Mesendoderm (in vitro differentiated cells): ENCODE results near the gene MZT2A.
"Not testable (repeated sequence)": the region's sequence is repeated elsewhere in the genome, so short reads cannot be mapped to it uniquely, and the experiment has no call there.

Source experiments
- DNase-seq: peaks from one replicate; pipeline ENCODE4 v3.0.0; 2013
- H2AK5ac ChIP-seq: 2 replicates; pipeline ENCODE4 v1.6.1; 2013; ENCODE audit warnings: low read length, inconsistent platforms
- H2BK120ac ChIP-seq: 2 replicates; pipeline ENCODE4 v1.6.1; 2013; ENCODE audit warnings: low read depth, mild to moderate bottlenecking, low read length, moderate library complexity, mixed read lengths
- H2BK15ac ChIP-seq: replicated peaks from 2 replicates; pipeline ENCODE4 v1.6.1; 2013; ENCODE audit warnings: low read depth, mild to moderate bottlenecking, moderate library complexity
- H2BK5ac ChIP-seq: 2 replicates; pipeline ENCODE4 v1.6.1; 2013; ENCODE audit warnings: low read length, inconsistent platforms
- H3K18ac ChIP-seq: 2 replicates; pipeline ENCODE4 v1.6.1; 2013; ENCODE audit warnings: mild to moderate bottlenecking, low read length, mixed read lengths
- H3K23ac ChIP-seq: one replicate; pipeline ENCODE4 v1.6.1; 2013; ENCODE audit warnings: low read length
- H3K27ac ChIP-seq: 2 replicates; pipeline ENCODE4 v1.5.1; 2013; ENCODE audit warnings: low read depth, mild to moderate bottlenecking, inconsistent platforms, low read length, moderate library complexity
- H3K27me3 ChIP-seq: 2 replicates; pipeline ENCODE4 v1.6.1; 2013; ENCODE audit warnings: low read length, control low read depth, mild to moderate bottlenecking, inconsistent platforms; ENCODE audit not compliant: insufficient read depth, poor library complexity
- H3K36me3 ChIP-seq: 2 replicates; pipeline ENCODE4 v1.6.1; 2013; ENCODE audit warnings: low read length, inconsistent platforms; ENCODE audit not compliant: control insufficient read depth, insufficient read depth
- H3K4ac ChIP-seq: one replicate; pipeline ENCODE4 v1.6.1; 2013; ENCODE audit warnings: low read depth, mild to moderate bottlenecking, low read length, moderate library complexity
- H3K4me1 ChIP-seq: 2 replicates; pipeline ENCODE4 v1.6.1; 2013; ENCODE audit warnings: low read depth, low read length, inconsistent platforms; ENCODE audit not compliant: control insufficient read depth
- H3K4me2 ChIP-seq: 2 replicates; pipeline ENCODE4 v1.6.1; 2013; ENCODE audit warnings: low read length
- H3K4me3 ChIP-seq: 2 replicates; pipeline ENCODE4 v1.5.1; 2013; ENCODE audit warnings: mild to moderate bottlenecking, low read length
- H3K56ac ChIP-seq: one replicate; pipeline ENCODE4 v1.6.1; 2013; ENCODE audit warnings: low read length
- H3K79me1 ChIP-seq: 2 replicates; pipeline ENCODE4 v1.6.1; 2013; ENCODE audit warnings: low read length, inconsistent platforms
- H3K79me2 ChIP-seq: 2 replicates; pipeline ENCODE4 v1.6.1; 2013; ENCODE audit warnings: mild to moderate bottlenecking, low read length; ENCODE audit not compliant: control insufficient read depth, insufficient read depth
- H3K9ac ChIP-seq: 2 replicates; pipeline ENCODE4 v1.6.1; 2013; ENCODE audit warnings: low read length, inconsistent platforms
- H4K5ac ChIP-seq: one replicate; pipeline ENCODE4 v1.6.1; 2013; ENCODE audit warnings: low read length
- H4K8ac ChIP-seq: one replicate; pipeline ENCODE4 v1.6.1; 2013; ENCODE audit warnings: low read depth, mild to moderate bottlenecking, control low read depth, low read length, moderate library complexity
- WGBS: extraction: QIAGEN DNeasy Blood & Tissue Kit; methylation state at CpG from one replicate; pipeline ENCODE4 v1.1.7; 2013; ENCODE audit warnings: low lambda C conversion rate, missing lambda C conversion rate; ENCODE audit not compliant: insufficient coverage; ENCODE audit errors: extremely low coverage; 5-methylcytosine and 5-hydroxymethylcytosine counted together

The MZT2A gene

GRCh38 chr2:131483981-131484820 is 8.0 kb downstream of the MZT2A start:
- not testable (repeated sequence) for H3K56ac ChIP-seq, H4K8ac ChIP-seq, H3K18ac ChIP-seq, DNase-seq, H3K4ac ChIP-seq, H3K79me2 ChIP-seq, H4K5ac ChIP-seq, H2BK5ac ChIP-seq, H3K27ac ChIP-seq, H3K9ac ChIP-seq, H3K23ac ChIP-seq, H2AK5ac ChIP-seq, H3K36me3 ChIP-seq, H3K79me1 ChIP-seq, H3K4me3 ChIP-seq, H2BK15ac ChIP-seq, H3K4me2 ChIP-seq, H3K4me1 ChIP-seq, H2BK120ac ChIP-seq, H3K27me3 ChIP-seq
- WGBS: no CpG with 5 or more reads among the region's 24 CpGs

GRCh38 chr2:131482506-131483155 is 9.6 kb downstream of the MZT2A start:
- not testable (repeated sequence) for H3K56ac ChIP-seq, H2AK5ac ChIP-seq, H3K79me2 ChIP-seq, H3K4me3 ChIP-seq, DNase-seq, H3K27ac ChIP-seq, H3K36me3 ChIP-seq, H3K27me3 ChIP-seq, H4K5ac ChIP-seq, H3K4ac ChIP-seq, H3K18ac ChIP-seq, H3K9ac ChIP-seq, H4K8ac ChIP-seq, H3K4me2 ChIP-seq, H2BK5ac ChIP-seq, H3K79me1 ChIP-seq, H3K4me1 ChIP-seq, H2BK120ac ChIP-seq, H3K23ac ChIP-seq, H2BK15ac ChIP-seq
- no CpG with 5 or more reads among the region's 19 CpGs for WGBS

GRCh38 chr2:131480351-131480750 is 11.8 kb downstream of the MZT2A start:
- not testable (repeated sequence) for H3K36me3 ChIP-seq

GRCh38 chr2:131478850-131479461 is 13.2 kb downstream of the MZT2A start:
- not testable (repeated sequence) for H3K36me3 ChIP-seq, H3K18ac ChIP-seq, H3K4me1 ChIP-seq, DNase-seq, H3K79me1 ChIP-seq, H3K4ac ChIP-seq, H3K9ac ChIP-seq, H3K27ac ChIP-seq, H2BK120ac ChIP-seq, H2BK15ac ChIP-seq, H3K4me2 ChIP-seq, H3K4me3 ChIP-seq, H3K23ac ChIP-seq, H3K56ac ChIP-seq, H3K79me2 ChIP-seq, H2BK5ac ChIP-seq, H2AK5ac ChIP-seq, H4K8ac ChIP-seq, H4K5ac ChIP-seq, H3K27me3 ChIP-seq
- WGBS: no CpG with 5 or more reads among the region's 9 CpGs

More at GRCh38 chr2:131480351-131480750, 11.8 kb downstream of the MZT2A start:
- H2AK5ac ChIP-seq, H4K5ac ChIP-seq, H2BK120ac ChIP-seq, H3K4ac ChIP-seq, H3K4me1 ChIP-seq, H3K79me2 ChIP-seq, H3K79me1 ChIP-seq, H2BK5ac ChIP-seq, H3K4me2 ChIP-seq, H4K8ac ChIP-seq, H3K27ac ChIP-seq, H3K56ac ChIP-seq, DNase-seq, H3K4me3 ChIP-seq, H3K27me3 ChIP-seq, H3K9ac ChIP-seq, H3K23ac ChIP-seq, H3K18ac ChIP-seq, H2BK15ac ChIP-seq: not testable (repeated sequence)
- WGBS: no CpG with 5 or more reads among the region's 20 CpGs

- WGBS: no CpG with 5 or more reads among the region's 18 CpGs
- not testable (repeated sequence) for DNase-seq, H3K27me3 ChIP-seq
Measured at GRCh38 chr2:131478074-131478849, 13.9 kb downstream of the MZT2A start.

More at GRCh38 chr2:131478074-131478849, 13.9 kb downstream of the MZT2A start:
- not testable (repeated sequence) for H4K8ac ChIP-seq, H4K5ac ChIP-seq, H3K4me3 ChIP-seq, H3K4me2 ChIP-seq, H3K36me3 ChIP-seq, H2AK5ac ChIP-seq, H3K23ac ChIP-seq, H2BK120ac ChIP-seq, H3K79me2 ChIP-seq, H2BK5ac ChIP-seq, H2BK15ac ChIP-seq, H3K18ac ChIP-seq, H3K79me1 ChIP-seq, H3K56ac ChIP-seq, H3K9ac ChIP-seq, H3K27ac ChIP-seq, H3K4me1 ChIP-seq, H3K4ac ChIP-seq
